ENCODE measurements around the gene SPOPL. TPM values are rescaled to one million over a fixed set of nuclear protein-coding genes. Genes with fewer than 3 reads are reported as not detected.
A peak's percentile ranks its signal among the peaks of the same experiment; 100 is the strongest.

Gene SPOPL
- total and polyA plus RNA-seq, 7 experiments from 2014 or later: 0.44 to 25.7 (median 12.2) TPM

GRCh38 chr2:138500592-138501424 is 762 bp upstream of the SPOPL start:
- H3K9me3 ChIP-seq (ENCODE audit: control insufficient read depth in 2 of 3, low read length in 3 of 3): no peaks in the 10 kb centered on the region
- H3K4me1 ChIP-seq (ENCODE audit: control insufficient read depth in 2 of 2, insufficient read depth in 2 of 2, low read length in 2 of 2): peaks cover 11 to 17% of the 10 kb centered on the region in 2 donors
- ChIA-PET POLR2A (no interaction called here), CTCF (no interaction called here)
- intact Hi-C loops (cut with micrococcal nuclease): no loop called here
- ATAC-seq (peak; percentile 1), DNase-seq (no peak)
- Mint-ChIP-seq H3K4me3 (peak overlapping the region; percentile 85 to 98 (median 92)), H3K27ac (peak overlapping the region in 6 of 9 donors; percentile 30 to 76 (median 50)), H3K27me3 (peaks cover 0 to 4% (median 0%) of the 10 kb centered on the region in 5 donors), H3K36me3 (peaks cover 0 to 4% (median 0%) of the 10 kb centered on the region in 5 donors), H3K9me3 (no peaks in the 10 kb centered on the region), H3K4me1 (peaks cover 23 to 42% (median 35%) of the 10 kb centered on the region in 7 donors)
- peaks cover 0 to 5% (median 0%) of the 10 kb centered on the region in 3 experiments for H3K36me3 ChIP-seq (ENCODE audit: control insufficient read depth in 2 of 3, insufficient read depth in 3 of 3, low read length in 3 of 3)
- H3K27ac ChIP-seq (ENCODE audit: low read depth, low read length): peak overlapping the region; percentile 57
- peak overlapping the region; percentile 86 for H3K4me3 ChIP-seq (ENCODE audit: low read length)
- no peaks in the 10 kb centered on the region for H3K27me3 ChIP-seq (ENCODE audit: control insufficient read depth in 2 of 2, insufficient read depth in 2 of 2, low read length in 2 of 2)

GRCh38 chr2:138502255-138503086 is 901 bp downstream of the SPOPL start:
- Mint-ChIP-seq H3K27ac (peak overlapping the region; percentile 71 to 97 (median 87)), H3K36me3 (peaks cover 0 to 8% (median 4%) of the 10 kb centered on the region in 5 donors), H3K4me1 (peaks cover 35 to 58% (median 50%) of the 10 kb centered on the region in 7 donors), H3K4me3 (peak overlapping the region; percentile 90 to 99 (median 96)), H3K9me3 (no peaks in the 10 kb centered on the region), H3K27me3 (peaks cover 0 to 4% (median 0%) of the 10 kb centered on the region in 5 donors)
- peaks cover 0 to 5% (median 0%) of the 10 kb centered on the region in 3 experiments for H3K36me3 ChIP-seq (ENCODE audit: control insufficient read depth in 2 of 3, insufficient read depth in 3 of 3, low read length in 3 of 3)
- H3K4me3 ChIP-seq (ENCODE audit: low read length): peak overlapping the region; percentile 78
- peak overlapping the region; percentile 61 for H3K27ac ChIP-seq (ENCODE audit: low read depth, low read length)
- peaks cover 11 to 20% of the 10 kb centered on the region in 2 donors for H3K4me1 ChIP-seq (ENCODE audit: control insufficient read depth in 2 of 2, insufficient read depth in 2 of 2, low read length in 2 of 2)
- peak in 2 of 9 donors; percentile 19 to 27 for DNase-seq
- ChIA-PET POLR2A (no interaction called here), CTCF (no interaction called here)
- no peak for ATAC-seq
- intact Hi-C loops (cut with micrococcal nuclease): loop anchor here (1.0 to 2.0 kb wide), 2 partner anchors 14 kb away; no protein-coding TSS in a partner anchor
- no peaks in the 10 kb centered on the region for H3K27me3 ChIP-seq (ENCODE audit: control insufficient read depth in 2 of 2, insufficient read depth in 2 of 2, low read length in 2 of 2)
- H3K9me3 ChIP-seq (ENCODE audit: control insufficient read depth in 2 of 3, low read length in 3 of 3): no peaks in the 10 kb centered on the region

GRCh38 chr2:138503087-138503442 is 1.5 kb downstream of the SPOPL start:
- Mint-ChIP-seq H3K4me3 (peak overlapping the region; percentile 90 to 99 (median 96)), H3K36me3 (peaks cover 0 to 8% (median 4%) of the 10 kb centered on the region in 5 donors), H3K9me3 (no peaks in the 10 kb centered on the region), H3K4me1 (peaks cover 35 to 59% (median 50%) of the 10 kb centered on the region in 7 donors), H3K27me3 (peaks cover 0 to 4% (median 0%) of the 10 kb centered on the region in 5 donors), H3K27ac (peak overlapping the region in 8 of 9 donors; percentile 10 to 97 (median 87))
- ATAC-seq (peak; percentile 18), DNase-seq (no peak)
- Histone ChIP-seq H3K27ac (ENCODE audit: low read depth, low read length) (no peak overlapping the region), H3K4me3 (ENCODE audit: low read length) (peak overlapping the region; percentile 78), H3K27me3 (ENCODE audit: control insufficient read depth in 2 of 2, insufficient read depth in 2 of 2, low read length in 2 of 2) (no peaks in the 10 kb centered on the region), H3K9me3 (ENCODE audit: control insufficient read depth in 2 of 3, low read length in 3 of 3) (no peaks in the 10 kb centered on the region), H3K4me1 (ENCODE audit: control insufficient read depth in 2 of 2, insufficient read depth in 2 of 2, low read length in 2 of 2) (peaks cover 11 to 20% of the 10 kb centered on the region in 2 donors), H3K36me3 (ENCODE audit: control insufficient read depth in 2 of 3, insufficient read depth in 3 of 3, low read length in 3 of 3) (peaks cover 0 to 5% (median 0%) of the 10 kb centered on the region in 3 experiments)
- CTCF ChIA-PET: no interaction called here
- intact Hi-C loops (cut with micrococcal nuclease): loop anchor here (1.0 to 2.0 kb wide), 2 partner anchors 13 to 14 kb away; no protein-coding TSS in a partner anchor
- POLR2A ChIA-PET: no interaction called here

- H3K27me3 Mint-ChIP-seq: peaks cover 0 to 4% (median 0%) of the 10 kb centered on the region in 5 donors
These were observed 2.1 kb downstream of the SPOPL start for GRCh38 chr2:138503652-138504051.

GRCh38 chr2:138504092-138504491 is 2.5 kb downstream of the SPOPL start:
- Histone ChIP-seq H3K27me3 (ENCODE audit: control insufficient read depth in 2 of 2, insufficient read depth in 2 of 2, low read length in 2 of 2) (no peaks in the 10 kb centered on the region), H3K36me3 (ENCODE audit: control insufficient read depth in 2 of 3, insufficient read depth in 3 of 3, low read length in 3 of 3) (peaks cover 0 to 5% (median 0%) of the 10 kb centered on the region in 3 experiments), H3K4me3 (ENCODE audit: low read length) (peak overlapping the region; percentile 78), H3K4me1 (ENCODE audit: control insufficient read depth in 2 of 2, insufficient read depth in 2 of 2, low read length in 2 of 2) (peaks cover 11 to 20% of the 10 kb centered on the region in 2 donors), H3K9me3 (ENCODE audit: control insufficient read depth in 2 of 3, low read length in 3 of 3) (no peaks in the 10 kb centered on the region), H3K27ac (ENCODE audit: low read depth, low read length) (no peak overlapping the region)
- intact Hi-C loops (cut with micrococcal nuclease): no loop called here
- H3K4me1 Mint-ChIP-seq: peaks cover 35 to 64% (median 50%) of the 10 kb centered on the region in 7 donors
- POLR2A ChIA-PET: no interaction called here
- H3K9me3 Mint-ChIP-seq: no peaks in the 10 kb centered on the region
- peaks cover 0 to 11% (median 4%) of the 10 kb centered on the region in 5 donors for H3K36me3 Mint-ChIP-seq
- peaks cover 0 to 4% (median 0%) of the 10 kb centered on the region in 5 donors for H3K27me3 Mint-ChIP-seq
- peak overlapping the region in 3 of 9 donors; percentile 10 to 84 (median 26) for H3K27ac Mint-ChIP-seq
- DNase-seq (no peak), ATAC-seq (no peak)
- peak overlapping the region; percentile 21 to 99 (median 96) for H3K4me3 Mint-ChIP-seq
- CTCF ChIA-PET: no interaction called here

More at GRCh38 chr2:138503652-138504051, 2.1 kb downstream of the SPOPL start:
- ATAC-seq (no peak), DNase-seq (no peak)
- Mint-ChIP-seq H3K27ac (peak overlapping the region in 3 of 9 donors; percentile 10 to 84 (median 82)), H3K4me3 (peak overlapping the region; percentile 90 to 99 (median 96)), H3K9me3 (no peaks in the 10 kb centered on the region), H3K4me1 (peaks cover 35 to 61% (median 50%) of the 10 kb centered on the region in 7 donors), H3K36me3 (peaks cover 0 to 9% (median 4%) of the 10 kb centered on the region in 5 donors)
- H3K36me3 ChIP-seq (ENCODE audit: control insufficient read depth in 2 of 3, insufficient read depth in 3 of 3, low read length in 3 of 3): peaks cover 0 to 5% (median 0%) of the 10 kb centered on the region in 3 experiments
- ChIA-PET POLR2A (no interaction called here), CTCF (no interaction called here)
- intact Hi-C loops (cut with micrococcal nuclease): loop anchor here (1.0 to 2.0 kb wide), 2 partner anchors 13 kb away; no protein-coding TSS in a partner anchor
- H3K27ac ChIP-seq (ENCODE audit: low read depth, low read length): no peak overlapping the region
- H3K4me3 ChIP-seq (ENCODE audit: low read length): peak overlapping the region; percentile 78
- H3K9me3 ChIP-seq (ENCODE audit: control insufficient read depth in 2 of 3, low read length in 3 of 3): no peaks in the 10 kb centered on the region
- H3K27me3 ChIP-seq (ENCODE audit: control insufficient read depth in 2 of 2, insufficient read depth in 2 of 2, low read length in 2 of 2): no peaks in the 10 kb centered on the region
- peaks cover 11 to 20% of the 10 kb centered on the region in 2 donors for H3K4me1 ChIP-seq (ENCODE audit: control insufficient read depth in 2 of 2, insufficient read depth in 2 of 2, low read length in 2 of 2)

GRCh38 chr2:138504546-138505235 is 3.1 kb downstream of the SPOPL start:
- Mint-ChIP-seq H3K9me3 (no peaks in the 10 kb centered on the region), H3K27ac (peak overlapping the region in 3 of 9 donors; percentile 10 to 84 (median 26)), H3K36me3 (peaks cover 3 to 15% (median 4%) of the 10 kb centered on the region in 5 donors), H3K27me3 (peaks cover 0 to 4% (median 0%) of the 10 kb centered on the region in 5 donors), H3K4me3 (peak overlapping the region in 9 of 10 donors; percentile 21 to 97 (median 90)), H3K4me1 (peaks cover 35 to 67% (median 53%) of the 10 kb centered on the region in 7 donors)
- Histone ChIP-seq H3K9me3 (ENCODE audit: control insufficient read depth in 2 of 3, low read length in 3 of 3) (no peaks in the 10 kb centered on the region), H3K36me3 (ENCODE audit: control insufficient read depth in 2 of 3, insufficient read depth in 3 of 3, low read length in 3 of 3) (peaks cover 0 to 5% (median 0%) of the 10 kb centered on the region in 3 experiments), H3K27me3 (ENCODE audit: control insufficient read depth in 2 of 2, insufficient read depth in 2 of 2, low read length in 2 of 2) (no peaks in the 10 kb centered on the region), H3K4me3 (ENCODE audit: low read length) (no peak overlapping the region), H3K27ac (ENCODE audit: low read depth, low read length) (no peak overlapping the region), H3K4me1 (ENCODE audit: control insufficient read depth in 2 of 2, insufficient read depth in 2 of 2, low read length in 2 of 2) (peaks cover 11 to 20% of the 10 kb centered on the region in 2 donors)
- DNase-seq (no peak), ATAC-seq (no peak)
- CTCF ChIA-PET: no interaction called here
- intact Hi-C loops (cut with micrococcal nuclease): no loop called here
- POLR2A ChIA-PET: no interaction called here
